Hepatocyte (in vitro differentiated cells): ENCODE results near the gene DTHD1. TPM values are rescaled to one million over a fixed set of nuclear protein-coding genes. Genes with fewer than 3 reads are reported as not detected.

Experiments
- DNase-seq: peaks from one replicate; pipeline ENCODE4 v3.0.0-alpha.2; 2016; ENCODE audit warnings: low spot score
- H2AFZ ChIP-seq: fragments of 200-600 bp; sonication (generic); 2 replicates; pipeline ENCODE4 v1.6.0; 2016; ENCODE audit warnings: antibody characterized with exemption, mild to moderate bottlenecking
- H3K27ac ChIP-seq: fragments of 200-600 bp; sonication (generic); 2 replicates; pipeline ENCODE4 v1.5.1; 2016; ENCODE audit warnings: mild to moderate bottlenecking
- H3K27me3 ChIP-seq: fragments of 200-600 bp; sonication (generic); 2 replicates; pipeline ENCODE4 v1.6.1; 2016
- H3K36me3 ChIP-seq: fragments of 200-600 bp; sonication (generic); replicated peaks from 2 replicates; pipeline ENCODE4 v1.5.1; 2016; ENCODE audit warnings: low read depth; ENCODE audit not compliant: insufficient read depth
- H3K4me1 ChIP-seq: fragments of 200-600 bp; sonication (generic); 2 replicates; pipeline ENCODE4 v1.5.1; 2016; ENCODE audit warnings: mild to moderate bottlenecking, moderate library complexity; ENCODE audit not compliant: insufficient read depth
- H3K4me2 ChIP-seq: fragments of 200-600 bp; sonication (generic); 2 replicates; pipeline ENCODE4 v1.6.0; 2016
- H3K4me3 ChIP-seq: fragments of 200-600 bp; sonication (generic); 2 replicates; pipeline ENCODE4 v1.5.1; 2016; ENCODE audit warnings: mild to moderate bottlenecking
- H3K79me2 ChIP-seq: fragments of 200-600 bp; sonication (generic); 2 replicates; pipeline ENCODE4 v1.6.0; 2017; ENCODE audit warnings: mild to moderate bottlenecking
- H3K9me2 ChIP-seq: fragments of 200-600 bp; sonication (generic); replicated peaks from 2 replicates; pipeline ENCODE4 v1.6.0; 2017; ENCODE audit warnings: mild to moderate bottlenecking; ENCODE audit not compliant: insufficient read depth
- H3K9me3 ChIP-seq: fragments of 200-600 bp; sonication (generic); 2 replicates; pipeline ENCODE4 v1.5.1; 2016; ENCODE audit warnings: low read depth, mild to moderate bottlenecking
- H4K20me1 ChIP-seq: fragments of 200-600 bp; sonication (generic); 2 replicates; pipeline ENCODE4 v1.6.0; 2016; ENCODE audit warnings: mild to moderate bottlenecking; ENCODE audit not compliant: insufficient read depth, poor library complexity, severe bottlenecking
- CTCF ChIP-seq: fragments of 200-600 bp; sonication (generic); IDR thresholded peaks from 2 replicates; pipeline ENCODE4 v1.5.1; 2016; ENCODE audit warnings: antibody characterized with exemption, mild to moderate bottlenecking; ENCODE audit not compliant: poor library complexity
- EZH2 ChIP-seq: fragments of 200-600 bp; sonication (generic); IDR thresholded peaks from 2 replicates; pipeline ENCODE4 v1.6.1; 2016; ENCODE audit warnings: antibody characterized with exemption, mild to moderate bottlenecking, borderline replicate concordance
- EZH2phosphoT487 ChIP-seq: fragments of 200-600 bp; sonication (generic); IDR thresholded peaks from one replicate; pipeline ENCODE4 v1.6.1; 2018; ENCODE audit warnings: antibody characterized with exemption, mild to moderate bottlenecking, low read depth, moderate library complexity; ENCODE audit not compliant: unreplicated experiment, severe bottlenecking
- WGBS: methylation state at CpG from one replicate; pipeline ENCODE4 v1.1.6; 2016; ENCODE audit warnings: low lambda C conversion rate; ENCODE audit errors: missing lambda C conversion rate; 5-methylcytosine and 5-hydroxymethylcytosine counted together
- polyA plus RNA-seq: library from polyadenylated mRNA; unstranded; fragments of >200 nt; fragmentation: Nextera tagmentation; extraction: Ambion mirVana; gene quantifications from 2 replicates; pipeline ENCODE4 v1.2.1, GENCODE V29; 2016
- total RNA-seq: library from RNA; depleted of rRNA; stranded (reverse); fragments of >200 nt; gene quantifications from 2 replicates; pipeline ENCODE4 v1.2.3, GENCODE V29; 2014

The DTHD1 gene
- total and polyA plus RNA-seq, 2 experiments from 2014 or later: not detected

- TF ChIP-seq CTCF (no peak), EZH2phosphoT487 (no peak), EZH2 (no peak)
- H3K27me3 ChIP-seq: no peaks in the 10 kb centered on the region
- no peaks in the 10 kb centered on the region for H3K36me3 ChIP-seq
- no peak for DNase-seq
- H3K4me2 ChIP-seq: no peak overlapping the region
- no peaks in the 10 kb centered on the region for H3K9me2 ChIP-seq
- no peaks in the 10 kb centered on the region for H3K79me2 ChIP-seq
- H3K4me3 ChIP-seq: no peak overlapping the region
- no peaks in the 10 kb centered on the region for H3K9me3 ChIP-seq
- peaks cover 3% of the 10 kb centered on the region for H3K4me1 ChIP-seq
- H4K20me1 ChIP-seq: no peaks in the 10 kb centered on the region
- 80% methylated on average over 4 of the region's 4 CpGs for WGBS
- H2AFZ ChIP-seq: no peak overlapping the region
- no peak overlapping the region for H3K27ac ChIP-seq
Observed at GRCh38 chr4:36392916-36393315, 111.5 kb downstream of the DTHD1 start.

Other genes starting within 250 kb of the DTHD1 start
- 11.7 and 22.7 TPM in 2 replicates for gene ARAP2, start 37.1 kb upstream of the DTHD1 start, total RNA-seq
- gene ARAP2, start 37.1 kb upstream of the DTHD1 start, polyA plus RNA-seq: 5.9 and 8.8 TPM in 2 replicates